IMR-90 (cell line): ENCODE measurements around the gene TMEM63B. TPM values are rescaled to one million over a fixed set of nuclear protein-coding genes. Genes with fewer than 3 reads are reported as not detected.

Experiments used
- ATAC-seq: fragments of 200-7000 bp; cut with Tn5 transposase; 2 replicates; pipeline ENCODE4 v1.9.1; 2020; ENCODE audit warnings: low read depth, mild to moderate bottlenecking, moderate library complexity
- BruUV-seq: library from RNA; stranded (reverse); fragments of 400-500 nt; replicated peaks from 2 replicates; lab custom pipeline; 2021; lab: Mats Ljungman, UMichigan
- CTCF ChIA-PET: fragments of 300-600 bp; formaldehyde crosslinking; extraction: SDS; loops from one replicate; lab custom pipeline; 2021; ENCODE audit warnings: antibody characterized with exemption; lab: Yijun Ruan, JAX
- POLR2A ChIA-PET: fragments of 300-600 bp; sonication (Branson Sonifier 250); formaldehyde crosslinking; loops from one replicate; lab custom pipeline; 2022; ENCODE audit warnings: antibody characterized with exemption; ENCODE audit not compliant: unreplicated experiment; lab: Charles Lee
- DNase-seq: peaks from one replicate; pipeline ENCODE4 v3.0.0; 2013
- H2AFZ ChIP-seq: replicated peaks from 2 replicates; pipeline ENCODE3; 2013; ENCODE audit warnings: low read length, mild to moderate bottlenecking; ENCODE audit not compliant: poor library complexity
- H2AK5ac ChIP-seq: 2 replicates; pipeline ENCODE4 v1.6.1; 2013; ENCODE audit warnings: low read depth, low read length, inconsistent platforms
- H2AK9ac ChIP-seq: replicated peaks from 2 replicates; pipeline ENCODE3; 2013; ENCODE audit warnings: mild to moderate bottlenecking, low read depth, low read length, moderate library complexity; ENCODE audit not compliant: poor library complexity
- H2BK120ac ChIP-seq: 2 replicates; pipeline ENCODE4 v1.6.1; 2013; ENCODE audit warnings: low read depth, low read length, inconsistent platforms
- H2BK15ac ChIP-seq: 3 replicates; pipeline ENCODE4 v1.6.1; 2013; ENCODE audit warnings: low read depth, low read length, inconsistent platforms
- H2BK20ac ChIP-seq: 2 replicates; pipeline ENCODE4 v1.6.1; 2013; ENCODE audit warnings: low read depth, mild to moderate bottlenecking, inconsistent platforms, low read length, moderate library complexity
- H2BK5ac ChIP-seq: 2 replicates; pipeline ENCODE4 v1.6.1; 2013; ENCODE audit warnings: mild to moderate bottlenecking, low read depth, low read length, inconsistent platforms; ENCODE audit not compliant: poor library complexity, severe bottlenecking
- H3K14ac ChIP-seq: replicated peaks from 2 replicates; pipeline ENCODE4 v1.6.1; 2013; ENCODE audit warnings: low read depth, low read length, inconsistent platforms
- H3K18ac ChIP-seq: 2 replicates; pipeline ENCODE4 v1.6.1; 2013; ENCODE audit warnings: low read depth, low read length, control low read depth
- H3K23ac ChIP-seq: 2 replicates; pipeline ENCODE4 v1.6.1; 2013; ENCODE audit warnings: low read depth, low read length, inconsistent platforms
- H3K27ac ChIP-seq: 2 replicates; pipeline ENCODE4 v1.5.1; 2013; ENCODE audit warnings: mild to moderate bottlenecking, control low read depth, low read length; ENCODE audit not compliant: insufficient read depth
- H3K27me3 ChIP-seq: 2 replicates; pipeline ENCODE4 v1.6.1; 2013; ENCODE audit warnings: low read length; ENCODE audit not compliant: control insufficient read depth, insufficient read depth
- H3K36me3 ChIP-seq: 2 replicates; pipeline ENCODE4 v1.6.1; 2013; ENCODE audit warnings: low read length, mixed read lengths; ENCODE audit not compliant: control insufficient read depth, insufficient read depth
- H3K4ac ChIP-seq: 2 replicates; pipeline ENCODE4 v1.6.1; 2013; ENCODE audit warnings: low read depth, low read length, inconsistent platforms
- H3K4me1 ChIP-seq: 2 replicates; pipeline ENCODE4 v1.6.1; 2013; ENCODE audit warnings: low read length, mixed read lengths; ENCODE audit not compliant: control insufficient read depth, insufficient read depth
- H3K4me2 ChIP-seq: 2 replicates; pipeline ENCODE4 v1.6.1; 2013; ENCODE audit warnings: low read depth, mild to moderate bottlenecking, control low read depth, low read length, moderate library complexity
- H3K4me3 ChIP-seq: 2 replicates; pipeline ENCODE4 v1.5.1; 2013; ENCODE audit warnings: low read depth, mild to moderate bottlenecking, control low read depth, low read length, moderate library complexity; ENCODE audit not compliant: insufficient read depth
- H3K56ac ChIP-seq: 2 replicates; pipeline ENCODE4 v1.6.1; 2013; ENCODE audit warnings: low read length, inconsistent platforms; ENCODE audit not compliant: insufficient read depth; ENCODE audit errors: extremely low read depth
- H3K79me1 ChIP-seq, 2 experiments: 2 replicates each; pipeline ENCODE4 v1.6.1; 2013; ENCODE audit warnings: low read length in 2 of 2, inconsistent platforms in 1 of 2, low read depth in 1 of 2
- H3K9ac ChIP-seq: 2 replicates; pipeline ENCODE4 v1.6.1; 2013; ENCODE audit warnings: low read depth, low read length, control low read depth
- H3K9me1 ChIP-seq: 2 replicates; pipeline ENCODE4 v1.6.1; 2013; ENCODE audit warnings: low read length, inconsistent platforms; ENCODE audit not compliant: insufficient read depth
- H3K9me3 ChIP-seq: 2 replicates; pipeline ENCODE4 v1.6.1; 2013; ENCODE audit warnings: low read length; ENCODE audit not compliant: control insufficient read depth, insufficient read depth
- H4K20me1 ChIP-seq: 2 replicates; pipeline ENCODE4 v1.6.1; 2013; ENCODE audit warnings: low read length, inconsistent platforms; ENCODE audit not compliant: insufficient read depth
- H4K5ac ChIP-seq: 2 replicates; pipeline ENCODE4 v1.6.1; 2013; ENCODE audit warnings: mild to moderate bottlenecking, low read depth, low read length, control low read depth
- H4K8ac ChIP-seq, 2 experiments: 2 replicates each; pipeline ENCODE4 v1.6.1; 2013; ENCODE audit warnings: low read depth in 2 of 2, low read length in 2 of 2, control low read depth in 1 of 2, inconsistent platforms in 1 of 2
- H4K91ac ChIP-seq: 2 replicates; pipeline ENCODE4 v1.6.1; 2013; ENCODE audit warnings: low read depth, low read length, inconsistent platforms; ENCODE audit not compliant: insufficient read depth
- BHLHE40 ChIP-seq: fragments of 150-350 bp; IDR thresholded peaks from 2 replicates; pipeline ENCODE4 v1.6.1; 2016; ENCODE audit warnings: mild to moderate bottlenecking, low read depth, low read length
- CEBPB ChIP-seq: IDR thresholded peaks from 2 replicates; pipeline ENCODE4 v1.6.1; 2012; ENCODE audit warnings: low read depth, low read length, improper control_type of control experiment
- CHD1 ChIP-seq: IDR thresholded peaks from 2 replicates; pipeline ENCODE4 v1.6.1; 2012; ENCODE audit warnings: low read depth, low read length, improper control_type of control experiment
- ELK1 ChIP-seq: fragments of 150-350 bp; IDR thresholded peaks from 2 replicates; pipeline ENCODE4 v1.6.1; 2016; ENCODE audit warnings: low read depth, mild to moderate bottlenecking, low read length, moderate library complexity, borderline replicate concordance
- FOS ChIP-seq: fragments of 150-350 bp; IDR thresholded peaks from 2 replicates; pipeline ENCODE4 v1.6.1; 2016; ENCODE audit warnings: low read depth, low read length
- MAFK ChIP-seq: IDR thresholded peaks from 2 replicates; pipeline ENCODE4 v1.6.1; 2012; ENCODE audit warnings: low read depth, low read length, improper control_type of control experiment
- MAZ ChIP-seq: IDR thresholded peaks from 2 replicates; pipeline ENCODE4 v1.6.1; 2012; ENCODE audit warnings: low read depth, mild to moderate bottlenecking, low read length, improper control_type of control experiment, moderate library complexity, borderline replicate concordance
- MXI1 ChIP-seq: IDR thresholded peaks from 2 replicates; pipeline ENCODE4 v1.6.1; 2012; ENCODE audit warnings: low read depth, mild to moderate bottlenecking, low read length, moderate library complexity, borderline replicate concordance
- NFE2L2 ChIP-seq: fragments of 150-350 bp; IDR thresholded peaks from 2 replicates; pipeline ENCODE4 v1.6.1; 2016; ENCODE audit warnings: low read depth, mild to moderate bottlenecking, low read length
- POLR2A ChIP-seq: IDR thresholded peaks from 2 replicates; pipeline ENCODE4 v1.6.1; 2012; ENCODE audit warnings: mild to moderate bottlenecking, low read depth, low read length
- RAD21 ChIP-seq: IDR thresholded peaks from 2 replicates; pipeline ENCODE4 v1.6.1; 2012; ENCODE audit warnings: low read length, improper control_type of control experiment
- RCOR1 ChIP-seq: IDR thresholded peaks from 2 replicates; pipeline ENCODE4 v1.6.1; 2012; ENCODE audit warnings: mild to moderate bottlenecking, low read length, improper control_type of control experiment; ENCODE audit not compliant: insufficient replicate concordance
- RFX5 ChIP-seq: IDR thresholded peaks from 2 replicates; pipeline ENCODE4 v1.8.0; 2012; ENCODE audit warnings: low read depth, mild to moderate bottlenecking, low read length, moderate library complexity
- SMC3 ChIP-seq: fragments of 150-350 bp; IDR thresholded peaks from 2 replicates; pipeline ENCODE4 v1.6.1; 2016; ENCODE audit warnings: low read depth, mild to moderate bottlenecking, antibody characterized with exemption, low read length, moderate library complexity
- WGBS, 2 experiments: methylation state at CpG; one replicate each; pipeline versions ENCODE4 v1.1.5 to v1.1.7; 2013; ENCODE audit warnings: missing lambda C conversion rate in 2 of 2; ENCODE audit not compliant: insufficient read length in 1 of 2; ENCODE audit errors: extremely low coverage in 2 of 2; 5-methylcytosine and 5-hydroxymethylcytosine counted together
- dilution Hi-C: fragments of 300-500 bp; cut with HindIII; formaldehyde crosslinking; loops from one replicate; pipeline ENCODE4 v1.14.3; 2018; ENCODE audit warnings: low sequenced_read_pairs; ENCODE audit not compliant: unreplicated experiment
- in situ Hi-C: fragments of 300-500 bp; cut with MboI; formaldehyde crosslinking; loops from 3 replicates; pipeline ENCODE4 v1.14.3; 2019; ENCODE audit warnings: low sequenced_read_pairs, inconsistent platforms, mixed read lengths
- intact Hi-C: fragments of 100-400 bp; cut with micrococcal nuclease; formaldehyde crosslinking; loops from 2 replicates; pipeline ENCODE4 v1.10.0; 2022
- polyA plus RNA-seq, 3 experiments: library from polyadenylated mRNA; depleted of rRNA; stranded (reverse); fragments of >200 nt; gene quantifications; 2 replicates each; pipeline ENCODE4 v1.2.3, GENCODE V29; 2012; ENCODE audit warnings: low replicate concordance in 1 of 3
- total RNA-seq: library from RNA; depleted of rRNA; stranded (reverse); fragments of >200 nt; gene quantifications from 2 replicates; pipeline ENCODE4 v1.2.3, GENCODE V29; 2012
- TF ChIP-seq, protein P1 (sequence below): fragments of 150-350 bp; IDR thresholded peaks from 2 replicates; pipeline ENCODE4 v1.6.1; 2017; ENCODE audit warnings: mild to moderate bottlenecking, antibody characterized with exemption, low read length, low read depth
- TF ChIP-seq, protein P2 (sequence below): conservative IDR thresholded peaks from 2 replicates; pipeline ENCODE4 v1.5.1; 2012; ENCODE audit warnings: mild to moderate bottlenecking, low read depth, low read length, improper control_type of control experiment

The TMEM63B gene
- total and polyA plus RNA-seq, 2 of the 4 experiments (the other 2 are of a cell fraction): 12.2 to 42.6 TPM

DNA sequence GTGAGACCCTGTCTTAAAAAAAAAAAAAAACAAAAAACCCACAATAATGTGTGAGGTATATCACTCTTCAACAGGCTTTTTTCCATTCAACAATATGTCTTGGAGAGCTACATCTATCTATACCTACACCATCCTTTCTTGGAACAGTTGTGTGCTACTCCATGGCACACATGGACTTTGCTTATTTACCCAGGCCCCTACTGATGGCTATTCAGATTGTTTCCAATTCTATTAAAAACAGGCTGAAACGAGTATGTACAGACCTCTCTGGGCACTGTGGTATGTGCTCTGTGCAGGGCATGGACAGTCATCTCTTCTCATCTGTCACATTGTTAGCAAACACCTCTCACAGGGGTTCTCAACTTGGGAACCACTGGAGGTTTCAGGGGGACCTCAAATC lies 28.2 kb upstream of the TMEM63B start:
- Histone ChIP-seq H3K4me1 (no peaks in the 10 kb centered on the region), H3K4me3 (no peak overlapping the region), H2BK120ac (no peak overlapping the region), H3K56ac (no peak overlapping the region), H3K18ac (no peak overlapping the region), H2AK5ac (no peak overlapping the region), H2BK20ac (no peak overlapping the region), H3K79me1 (peaks cover 6 to 16% of the 10 kb centered on the region in 2 experiments; a peak in 3 of 4 replicates), H4K20me1 (peaks cover 14% of the 10 kb centered on the region), H3K27me3 (no peaks in the 10 kb centered on the region), H3K9me1 (0 out of 2 replicates have a peak, but pooled peaks cover under 1% of the 10 kb centered on the region), H4K91ac (no peak overlapping the region), H3K4me2 (no peak overlapping the region), H2BK15ac (no peak overlapping the region), H3K9ac (no peak overlapping the region), H3K9me3 (no peaks in the 10 kb centered on the region), H3K36me3 (peaks cover 14% of the 10 kb centered on the region), H3K23ac (no peak overlapping the region), H2AK9ac (no peak overlapping the region), H4K8ac (no peak overlapping the region), H3K14ac (no peak overlapping the region), H3K4ac (no peak overlapping the region), H2BK5ac (no peak overlapping the region), H2AFZ (no peak overlapping the region), H4K5ac (no peak overlapping the region), H3K27ac (no peak overlapping the region)
- dilution Hi-C loops: no loop called here
- no CpG with 5 or more reads among the region's 1 CpG for WGBS, 2 experiments
- CTCF ChIA-PET: interaction anchor here (0.9 to 1.2 kb wide), 2 partner anchors 20 to 25 kb away, joined by 4 to 5 read pairs; no protein-coding TSS in a partner anchor
- no TSS peak for BruUV-seq
- intact Hi-C loops: no loop called here
- TF ChIP-seq RAD21 (no peak), MAZ (no peak), RCOR1 (no peak), SMC3 (no peak), RFX5 (no peak), CHD1 (no peak), MXI1 (no peak), POLR2A (no peak), ELK1 (no peak), MAFK (no peak), NFE2L2 (no peak), FOS (no peak), BHLHE40 (no peak), CEBPB (no peak)
- TF ChIP-seq, protein P1, sequence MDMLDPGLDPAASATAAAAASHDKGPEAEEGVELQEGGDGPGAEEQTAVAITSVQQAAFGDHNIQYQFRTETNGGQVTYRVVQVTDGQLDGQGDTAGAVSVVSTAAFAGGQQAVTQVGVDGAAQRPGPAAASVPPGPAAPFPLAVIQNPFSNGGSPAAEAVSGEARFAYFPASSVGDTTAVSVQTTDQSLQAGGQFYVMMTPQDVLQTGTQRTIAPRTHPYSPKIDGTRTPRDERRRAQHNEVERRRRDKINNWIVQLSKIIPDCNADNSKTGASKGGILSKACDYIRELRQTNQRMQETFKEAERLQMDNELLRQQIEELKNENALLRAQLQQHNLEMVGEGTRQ: no peak
- TF ChIP-seq, protein P2, sequence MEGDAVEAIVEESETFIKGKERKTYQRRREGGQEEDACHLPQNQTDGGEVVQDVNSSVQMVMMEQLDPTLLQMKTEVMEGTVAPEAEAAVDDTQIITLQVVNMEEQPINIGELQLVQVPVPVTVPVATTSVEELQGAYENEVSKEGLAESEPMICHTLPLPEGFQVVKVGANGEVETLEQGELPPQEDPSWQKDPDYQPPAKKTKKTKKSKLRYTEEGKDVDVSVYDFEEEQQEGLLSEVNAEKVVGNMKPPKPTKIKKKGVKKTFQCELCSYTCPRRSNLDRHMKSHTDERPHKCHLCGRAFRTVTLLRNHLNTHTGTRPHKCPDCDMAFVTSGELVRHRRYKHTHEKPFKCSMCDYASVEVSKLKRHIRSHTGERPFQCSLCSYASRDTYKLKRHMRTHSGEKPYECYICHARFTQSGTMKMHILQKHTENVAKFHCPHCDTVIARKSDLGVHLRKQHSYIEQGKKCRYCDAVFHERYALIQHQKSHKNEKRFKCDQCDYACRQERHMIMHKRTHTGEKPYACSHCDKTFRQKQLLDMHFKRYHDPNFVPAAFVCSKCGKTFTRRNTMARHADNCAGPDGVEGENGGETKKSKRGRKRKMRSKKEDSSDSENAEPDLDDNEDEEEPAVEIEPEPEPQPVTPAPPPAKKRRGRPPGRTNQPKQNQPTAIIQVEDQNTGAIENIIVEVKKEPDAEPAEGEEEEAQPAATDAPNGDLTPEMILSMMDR: no peak
- in situ Hi-C loops: no loop called here
- ATAC-seq (no peak), DNase-seq (no peak)
- POLR2A ChIA-PET: no interaction called here
